Erythroblast (primary cell): ENCODE results near the gene AFAP1L1.

Experiments
- GATA1 ChIP-seq: IDR thresholded peaks from 2 replicates; pipeline ENCODE4 v1.6.1; 2011; ENCODE audit warnings: low read depth, mild to moderate bottlenecking, control low read depth, low read length, moderate library complexity
- POLR2A ChIP-seq: IDR thresholded peaks from 2 replicates; pipeline ENCODE4 v1.6.1; 2011; ENCODE audit warnings: mild to moderate bottlenecking, low read length

- TF ChIP-seq POLR2A (no peak), GATA1 (no peak)
Measured at GRCh38 chr5:149280802-149281201, 9.1 kb downstream of the AFAP1L1 start.
